Astrocyte of the cerebellum (primary cell): Measurements from ENCODE around the gene SCN4A.

ENCODE experiments used
- DNase-seq: peaks from one replicate; pipeline ENCODE4 v3.0.0-alpha.2; 2011; ENCODE audit warnings: low read depth
- H3K4me3 ChIP-seq: 2 replicates; pipeline ENCODE4 v1.5.1; 2011; ENCODE audit warnings: mild to moderate bottlenecking, low read depth, low read length, moderate library complexity
- CTCF ChIP-seq: IDR thresholded peaks from 2 replicates; pipeline ENCODE4 v1.5.1; 2012; ENCODE audit warnings: low read length, low read depth, moderate library complexity, mild to moderate bottlenecking; ENCODE audit errors: missing control alignments
- in situ Hi-C: cut with HindIII; loops from 2 replicates; pipeline ENCODE4 v1.10.0; 2017; ENCODE audit warnings: low sequenced_read_pairs

SCN4A gene

DNA sequence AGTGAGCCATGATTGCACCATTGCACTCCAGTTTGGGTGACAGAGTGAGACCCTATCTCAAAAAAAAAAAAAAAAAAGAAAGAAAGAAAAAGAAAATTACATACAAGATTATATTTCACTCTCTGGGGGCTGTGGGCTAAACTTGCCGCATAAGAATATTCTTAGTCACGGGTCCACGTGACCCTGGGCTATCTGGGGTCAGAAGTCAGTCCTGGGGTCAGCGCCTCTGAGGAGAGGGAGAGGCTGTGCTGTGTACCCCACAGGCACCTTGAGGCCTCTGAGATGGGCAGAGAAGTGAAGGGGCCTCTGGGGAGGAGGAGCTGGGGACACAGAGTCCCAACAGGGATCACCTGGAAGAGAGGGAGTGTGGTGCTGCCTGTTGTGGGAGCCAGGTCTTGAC is 34.8 kb downstream of the SCN4A start:
- in situ Hi-C loops, result no loop called here
- no peak for TF ChIP-seq CTCF
- H3K4me3 ChIP-seq, result no peak overlapping the region
- no peak for DNase-seq

- no peak for DNase-seq
- H3K4me3 ChIP-seq, result no peak overlapping the region
- no peak for TF ChIP-seq CTCF
- in situ Hi-C loops, result no loop called here
These were observed 35.4 kb downstream of the SCN4A start for GRCh38 chr17:63937319-63937718.

DNA sequence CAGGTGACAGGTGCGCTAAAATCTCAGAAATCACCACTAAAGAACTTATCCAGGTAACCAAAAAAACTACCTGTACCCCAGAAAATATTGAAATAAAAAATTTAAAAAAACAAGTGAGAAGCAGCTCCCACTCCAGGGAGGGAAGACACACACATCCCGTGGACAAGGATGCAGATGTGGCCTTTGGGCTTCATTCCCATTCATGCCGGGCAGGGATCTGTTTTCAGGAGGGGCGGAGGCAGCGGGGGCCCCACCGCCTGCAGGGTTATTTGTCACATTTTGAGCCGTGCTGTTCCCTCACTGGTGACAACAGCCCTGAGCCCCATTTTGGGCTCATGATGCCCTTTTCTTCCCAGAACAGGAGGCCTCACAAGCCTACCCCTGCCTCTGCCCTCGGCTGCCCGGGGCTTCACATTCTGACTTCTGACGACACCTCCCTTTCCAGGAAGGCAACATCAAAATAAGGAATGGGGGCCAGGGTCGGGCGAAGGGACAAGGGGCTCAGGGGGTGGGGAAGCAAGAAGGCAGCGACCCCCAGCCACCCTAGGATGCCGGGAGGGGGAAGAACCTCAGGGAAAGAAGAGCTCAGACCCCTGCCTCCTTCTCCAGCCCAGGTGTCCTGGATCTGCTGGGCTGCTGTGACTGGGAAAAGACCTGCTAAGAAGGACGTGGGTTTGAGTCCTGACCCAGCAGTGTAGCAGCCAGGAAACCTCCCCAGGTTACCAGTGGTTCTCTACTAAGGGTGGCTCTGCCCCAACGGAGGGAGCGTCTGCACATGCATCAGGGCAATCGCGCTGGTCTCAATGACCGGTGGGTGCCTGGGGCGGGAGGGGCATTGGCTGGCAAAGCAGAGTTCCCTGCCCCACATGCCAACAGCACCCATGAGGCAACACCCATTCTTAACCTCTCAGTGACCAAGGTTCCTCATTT is 38.3 kb downstream of the SCN4A start:
- H3K4me3 ChIP-seq, result no peak overlapping the region
- no peak for DNase-seq
- in situ Hi-C loops, result no loop called here
- no peak for TF ChIP-seq CTCF

- TF ChIP-seq CTCF, result no peak
- no peak overlapping the region for H3K4me3 ChIP-seq
- no peak for DNase-seq
- in situ Hi-C loops, result no loop called here
These were observed 39.1 kb downstream of the SCN4A start for GRCh38 chr17:63933598-63933997.

- no peak for TF ChIP-seq CTCF
- in situ Hi-C loops, result no loop called here
- no peak for DNase-seq
- H3K4me3 ChIP-seq, result no peak overlapping the region
These were observed 40.0 kb downstream of the SCN4A start for GRCh38 chr17:63932721-63933120.

- in situ Hi-C loops, result no loop called here
- no peak for TF ChIP-seq CTCF
- no peak within 1 kb of the TSS for H3K4me3 ChIP-seq
- DNase-seq, result no peak
These were observed 40.6 kb downstream of the SCN4A start, which contains the start of gene CD79B for GRCh38 chr17:63931981-63932561. Gene CD79B (minus strand): TSS chr17:63932331. CDS start chr17:63932261, 70 bp downstream.
